Ishikawa (cell line): Measurements from ENCODE around the gene AGAP1.

ENCODE experiments used
- CEBPB ChIP-seq: IDR thresholded peaks from 2 replicates; pipeline ENCODE4 v1.6.1; 2012
- EP300 ChIP-seq: IDR thresholded peaks from 2 replicates; pipeline ENCODE4 v1.6.1; 2012; ENCODE audit warnings: borderline replicate concordance
- FOXM1 ChIP-seq: IDR thresholded peaks from 2 replicates; pipeline ENCODE4 v1.6.1; 2012; ENCODE audit warnings: low read depth, borderline replicate concordance
- NFIC ChIP-seq: IDR thresholded peaks from 2 replicates; pipeline ENCODE4 v1.6.1; 2012
- RAD21 ChIP-seq: IDR thresholded peaks from 2 replicates; pipeline ENCODE4 v1.6.1; 2012; ENCODE audit warnings: low read depth
- REST ChIP-seq: IDR thresholded peaks from 2 replicates; pipeline ENCODE4 v1.6.1; 2012; ENCODE audit warnings: low read depth, mild to moderate bottlenecking
- TAF1 ChIP-seq: IDR thresholded peaks from 2 replicates; pipeline ENCODE4 v1.6.1; 2012; ENCODE audit warnings: low read depth, mild to moderate bottlenecking
- ZBTB7A ChIP-seq: IDR thresholded peaks from 2 replicates; pipeline ENCODE4 v1.6.1; 2012; ENCODE audit warnings: low read depth
- TF ChIP-seq, protein P1 (sequence below): IDR thresholded peaks from 2 replicates; pipeline ENCODE4 v1.6.1; 2012
- TF ChIP-seq, protein P2 (sequence below): IDR thresholded peaks from 2 replicates; pipeline ENCODE4 v1.6.1; 2012

DNA sequence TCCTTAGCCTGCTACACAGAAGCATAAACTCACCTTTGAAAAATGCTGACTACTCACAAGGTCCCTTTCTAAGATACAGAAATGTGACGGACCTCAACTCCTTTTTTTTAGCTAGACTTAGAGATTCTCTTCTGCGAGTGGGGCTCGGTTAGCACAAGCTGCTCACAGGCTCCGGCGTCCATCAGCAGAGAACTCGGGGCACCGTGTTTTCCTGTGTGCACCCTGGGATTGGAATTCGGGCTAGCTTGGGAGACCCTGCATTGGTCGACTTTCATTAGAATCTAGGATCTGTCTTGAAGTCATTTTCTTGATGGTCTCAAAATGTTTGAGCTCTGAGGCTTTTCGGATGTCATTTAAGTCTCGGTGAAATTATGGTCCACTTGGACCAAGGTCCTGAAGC is 483.1 kb downstream of the AGAP1 start:
- TF ChIP-seq NFIC: no peak
- TF ChIP-seq, protein P1, sequence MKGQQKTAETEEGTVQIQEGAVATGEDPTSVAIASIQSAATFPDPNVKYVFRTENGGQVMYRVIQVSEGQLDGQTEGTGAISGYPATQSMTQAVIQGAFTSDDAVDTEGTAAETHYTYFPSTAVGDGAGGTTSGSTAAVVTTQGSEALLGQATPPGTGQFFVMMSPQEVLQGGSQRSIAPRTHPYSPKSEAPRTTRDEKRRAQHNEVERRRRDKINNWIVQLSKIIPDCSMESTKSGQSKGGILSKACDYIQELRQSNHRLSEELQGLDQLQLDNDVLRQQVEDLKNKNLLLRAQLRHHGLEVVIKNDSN: no peak
- TF ChIP-seq RAD21: no peak
- TF ChIP-seq, protein P2, sequence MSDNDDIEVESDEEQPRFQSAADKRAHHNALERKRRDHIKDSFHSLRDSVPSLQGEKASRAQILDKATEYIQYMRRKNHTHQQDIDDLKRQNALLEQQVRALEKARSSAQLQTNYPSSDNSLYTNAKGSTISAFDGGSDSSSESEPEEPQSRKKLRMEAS: no peak
- no peak for TF ChIP-seq TAF1
- TF ChIP-seq FOXM1: no peak
- TF ChIP-seq CEBPB: no peak
- TF ChIP-seq EP300: no peak
- TF ChIP-seq REST: no peak
- TF ChIP-seq ZBTB7A: no peak
